ENCODE data around the gene CFAP126.
"Not testable (repeated sequence)": the region's sequence is repeated elsewhere in the genome, so short reads cannot be mapped to it uniquely, and the experiment has no call there.

CFAP126 gene

DNA sequence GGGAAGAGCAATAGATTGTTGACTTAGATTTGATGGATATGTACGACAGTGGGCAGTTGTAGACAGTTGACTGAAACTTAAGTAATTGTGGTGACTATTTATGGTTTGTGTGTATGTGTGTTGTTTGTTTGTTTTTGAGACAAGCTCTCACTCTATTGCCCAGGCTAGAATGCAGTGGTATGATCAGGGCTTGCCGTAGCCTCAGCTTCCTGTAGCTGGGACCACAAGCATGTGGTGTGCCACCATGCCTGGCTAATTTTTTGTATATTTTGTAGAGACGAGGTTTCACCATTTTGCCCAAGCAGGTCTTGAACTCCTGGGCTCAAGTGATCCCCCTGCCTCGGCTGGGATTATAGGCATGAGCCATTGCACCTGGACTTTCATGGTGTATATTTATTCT, 43.7 kb downstream of the CFAP126 start:
- H3K9me3 ChIP-seq (ENCODE audit: control insufficient read depth, low read length): no peaks in the 10 kb centered on the region
- no peak overlapping the region for H3K9ac ChIP-seq (ENCODE audit: low read length)
- peaks cover 6% of the 10 kb centered on the region for H3K4me1 ChIP-seq (ENCODE audit: control insufficient read depth, insufficient read depth, low read length)
- H3K4me3 ChIP-seq (ENCODE audit: low read length): no peak overlapping the region
- H3K27me3 ChIP-seq (ENCODE audit: control insufficient read depth, insufficient read depth, low read length): no peaks in the 10 kb centered on the region
- H3K36me3 ChIP-seq (ENCODE audit: control insufficient read depth, insufficient read depth, low read length): no peaks in the 10 kb centered on the region

DNA sequence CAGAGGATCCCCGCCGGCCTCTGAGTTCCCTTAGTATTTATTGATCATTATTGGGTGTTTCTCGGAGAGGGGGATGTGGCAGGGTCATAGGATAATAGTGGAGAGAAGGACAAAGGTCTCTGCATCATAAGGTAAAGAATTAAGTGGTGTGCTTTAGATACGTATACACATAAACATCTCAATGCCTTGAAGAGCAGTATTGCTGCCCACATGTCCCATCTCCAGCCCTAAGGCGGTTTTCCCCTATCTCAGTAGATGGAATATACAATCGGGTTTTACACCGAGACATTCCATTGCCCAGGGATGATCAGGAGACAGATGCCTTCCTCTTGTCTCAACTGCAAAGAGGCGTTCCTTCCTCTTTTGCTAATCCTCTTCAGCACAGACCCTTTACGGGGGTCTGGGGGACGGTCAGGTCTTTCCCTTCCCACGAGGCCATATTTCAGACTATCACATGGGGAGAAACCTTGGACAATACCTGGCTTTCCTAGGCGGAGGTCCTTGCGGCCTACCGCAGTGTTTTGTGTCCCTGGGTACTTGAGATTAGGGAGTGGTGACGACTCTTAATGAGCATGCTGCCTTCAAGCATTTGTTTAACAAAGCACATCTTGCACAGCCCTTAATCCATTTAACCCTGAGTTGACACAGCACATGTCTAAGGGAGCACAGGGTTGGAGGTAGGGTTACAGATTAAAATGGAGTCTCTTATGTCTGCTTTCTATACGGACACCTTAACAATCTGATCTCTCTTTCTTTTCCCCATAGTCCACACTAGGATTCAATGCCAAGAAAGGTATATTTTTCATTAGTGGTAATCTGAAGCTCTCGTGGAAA, 51.6 kb downstream of the CFAP126 start:
- H3K4me3 ChIP-seq (ENCODE audit: low read length); H3K36me3 ChIP-seq (ENCODE audit: control insufficient read depth, insufficient read depth, low read length); H3K27me3 ChIP-seq (ENCODE audit: control insufficient read depth, insufficient read depth, low read length); H3K4me1 ChIP-seq (ENCODE audit: control insufficient read depth, insufficient read depth, low read length); H3K9ac ChIP-seq (ENCODE audit: low read length); H3K9me3 ChIP-seq (ENCODE audit: control insufficient read depth, low read length): not testable (repeated sequence)
